Right cardiac atrium (tissue), 5 donors: ENCODE measurements around the gene TOMM5. TPM values are rescaled to one million over a fixed set of nuclear protein-coding genes. Genes with fewer than 3 reads are reported as not detected.

Experiments
- ATAC-seq, 2 donors: fragments of 200-7000 bp; cut with Tn5 transposase; one replicate each; pipeline versions ENCODE4 v1.8.0 to v1.9.1; 2020; ENCODE audit warnings: moderate library complexity in 2 of 2, mild to moderate bottlenecking in 1 of 2
- DNase-seq, 3 donors: peaks; one replicate each; pipeline ENCODE4 v3.0.0-alpha.2; 2020
- H3K27ac ChIP-seq: one replicate; pipeline ENCODE4 v1.5.1; 2013; ENCODE audit warnings: mild to moderate bottlenecking, low read length, control low read depth, moderate library complexity
- H3K27me3 ChIP-seq: one replicate; pipeline ENCODE4 v1.6.1; 2013; ENCODE audit not compliant: control insufficient read depth, insufficient read depth
- H3K4me1 ChIP-seq: one replicate; pipeline ENCODE4 v1.6.1; 2013; ENCODE audit warnings: low read length; ENCODE audit not compliant: control insufficient read depth, insufficient read depth
- H3K4me3 ChIP-seq: one replicate; pipeline ENCODE4 v1.5.1; 2013; ENCODE audit warnings: low read length, control low read depth
- H3K9me3 ChIP-seq: one replicate; pipeline ENCODE4 v1.6.1; 2013; ENCODE audit warnings: low read length; ENCODE audit not compliant: control insufficient read depth
- WGBS: extraction: QIAGEN DNeasy Blood & Tissue Kit; methylation state at CpG from one replicate; pipeline ENCODE4 v1.1.7; 2013; 5-methylcytosine and 5-hydroxymethylcytosine counted together
- intact Hi-C, 4 donors: fragments of 100-400 bp; cut with DNase I; formaldehyde crosslinking; loops; one replicate each; pipeline versions ENCODE4 v1.11.0 to v1.14.0; 2022 to 2023
- long read RNA-seq, 4 donors: library from polyadenylated mRNA; unstranded; transcript quantifications; one replicate each; pipeline ENCODE4 v2.0.0, GENCODE V29; 2020 to 2021
- polyA plus RNA-seq: library from polyadenylated mRNA; stranded (reverse); fragments of 200-250 nt; gene quantifications from one replicate; pipeline ENCODE4 v1.2.3, GENCODE V29; 2013
- total RNA-seq, 4 donors: library from RNA; stranded (reverse); fragmentation: NEBNext Ultra II Directional; extraction: Animal tissue kit (Norgen Biotek cat#: 25700); gene quantifications; one replicate each; pipeline ENCODE4 v1.2.1, GENCODE V29; 2021
- donor health status: healthy with polysubstance abuse.
- donor health status: DM: no; HTN: yes; CAD: no.
- donor health status: DM: no; HTN: no; CAD: no.
- donor health status: DM: no; HTN: yes; CAD: no; lungs with severe emphysema.
- donor health status: DM: yes; HTN: yes; CAD: no.

The TOMM5 gene
- total RNA-seq: 10 to 100 TPM; 53.4 to 61.6 (median 57.6) TPM
- 111 TPM for polyA plus RNA-seq
- long read RNA-seq, donor 1, transcript TOMM5-201 (2 exons, 751 nt): major isoform, 41 of 42 reads
- long read RNA-seq, donor 1, partial matches to known transcripts: 0 of 42 reads
- long read RNA-seq, donor 1, other reads (novel, unspliced or antisense): 0 of 42 reads
- long read RNA-seq, donor 2, transcript TOMM5-201 (2 exons, 751 nt): major isoform, 28 of 29 reads
- long read RNA-seq, donor 2, partial matches to known transcripts: 0 of 29 reads
- long read RNA-seq, donor 2, other reads (novel, unspliced or antisense): 0 of 29 reads
- long read RNA-seq, donor 3, transcript TOMM5-201 (2 exons, 751 nt): major isoform, 23 of 24 reads
- long read RNA-seq, donor 3, partial matches to known transcripts: 0 of 24 reads
- long read RNA-seq, donor 3, other reads (novel, unspliced or antisense): 1 of 24 reads
- long read RNA-seq, donor 4, transcript TOMM5-201 (2 exons, 751 nt): major isoform, 18 of 20 reads
- long read RNA-seq, donor 4, partial matches to known transcripts: 0 of 20 reads
- long read RNA-seq, donor 4, other reads (novel, unspliced or antisense): 0 of 20 reads

DNA sequence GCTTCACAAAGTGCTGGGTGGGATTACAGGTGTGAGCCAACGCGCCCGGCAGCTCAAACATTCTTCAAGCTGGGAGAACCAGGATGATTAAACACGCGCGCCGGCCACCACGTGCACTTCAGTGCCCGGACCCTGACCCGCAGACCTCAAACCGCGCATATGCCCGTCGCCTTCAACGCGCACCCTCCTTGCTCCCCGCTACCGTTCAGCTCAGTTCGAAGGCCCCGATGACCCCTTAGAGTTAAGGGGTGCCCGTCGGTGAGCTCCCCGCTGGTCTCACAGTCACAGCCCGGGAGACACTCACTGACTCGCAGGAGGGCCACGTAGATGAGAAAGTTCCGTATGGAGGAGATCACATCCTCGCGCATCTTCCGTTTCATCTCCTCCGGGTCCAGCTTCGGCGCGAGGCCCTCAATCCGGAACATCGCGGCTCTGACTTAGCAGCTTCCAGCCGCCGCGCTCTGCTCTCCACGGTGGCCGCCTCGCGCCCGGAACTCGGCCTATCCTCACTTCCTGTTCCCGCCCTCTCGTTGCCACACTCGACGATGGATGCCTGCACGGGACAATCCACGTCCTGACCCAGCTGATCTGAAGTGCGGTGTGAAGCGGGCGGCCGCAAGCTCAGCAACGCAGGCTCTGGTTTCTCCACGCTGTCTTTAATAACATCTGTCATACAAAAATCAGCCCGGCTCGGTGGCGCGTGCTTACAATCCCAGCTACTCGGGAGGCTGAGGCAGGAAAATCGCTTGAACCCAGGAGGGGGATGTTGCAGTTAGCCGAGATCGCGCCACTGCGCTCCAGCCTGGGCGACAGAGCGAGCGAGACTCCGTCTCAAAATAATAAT lies at the start of gene TOMM5:
TOMM5 (minus strand) TSS at position 490 of the 844 bp plus-strand sequence; CDS start at position 425, 65 bp downstream.
- Histone ChIP-seq H3K9me3 (no peaks in the 10 kb centered on the region), H3K27ac (peak within 1 kb of the TSS; percentile 69), H3K27me3 (no peaks in the 10 kb centered on the region), H3K4me1 (peaks cover 5% of the 10 kb centered on the region), H3K4me3 (peak within 1 kb of the TSS; percentile 93)
- intact Hi-C loops: loop anchor here in 1 of 4 donors (5.0 kb wide), 1 partner anchor 110 kb away; no protein-coding TSS in a partner anchor
- ATAC-seq (peak; percentile 97 to 99), DNase-seq (peak; percentile 94 to 97 (median 96))
- WGBS: under 1% methylated on average over 72 of the region's 72 CpGs

GRCh38 chr9:37641331-37641730 lies 48.9 kb upstream of the TOMM5 start:
- Histone ChIP-seq H3K4me1 (no peaks in the 10 kb centered on the region), H3K27me3 (no peaks in the 10 kb centered on the region), H3K27ac (no peak overlapping the region), H3K4me3 (no peak overlapping the region), H3K9me3 (no peaks in the 10 kb centered on the region)
- intact Hi-C loops: no loop called here
- ATAC-seq: no peak
- no peak for DNase-seq
- 57% methylated on average over 3 of the region's 3 CpGs for whole genome bisulfite sequencing

- ATAC-seq: no peak
- Histone ChIP-seq H3K4me3 (no peak overlapping the region), H3K4me1 (no peaks in the 10 kb centered on the region), H3K27me3 (no peaks in the 10 kb centered on the region), H3K9me3 (no peaks in the 10 kb centered on the region), H3K27ac (no peak overlapping the region)
- WGBS: 64% methylated on average over 3 of the region's 3 CpGs
- intact Hi-C loops: no loop called here
- no peak for DNase-seq
Observed at GRCh38 chr9:37640246-37640645, 47.8 kb upstream of the TOMM5 start.

GRCh38 chr9:37639841-37640240 lies 47.4 kb upstream of the TOMM5 start:
- 87% methylated on average over 3 of the region's 3 CpGs for WGBS
- ATAC-seq (no peak), DNase-seq (no peak)
- intact Hi-C loops: no loop called here
- Histone ChIP-seq H3K9me3 (no peaks in the 10 kb centered on the region), H3K27me3 (no peaks in the 10 kb centered on the region), H3K4me1 (no peaks in the 10 kb centered on the region), H3K4me3 (no peak overlapping the region), H3K27ac (no peak overlapping the region)

- DNase-seq (no peak), ATAC-seq (no peak)
- Histone ChIP-seq H3K4me3 (no peak overlapping the region), H3K27me3 (no peaks in the 10 kb centered on the region), H3K4me1 (no peaks in the 10 kb centered on the region), H3K27ac (no peak overlapping the region), H3K9me3 (no peaks in the 10 kb centered on the region)
- 64% methylated on average over 4 of the region's 4 CpGs for WGBS
- intact Hi-C loops: no loop called here
Observed at GRCh38 chr9:37639109-37639762, 46.8 kb upstream of the TOMM5 start.

GRCh38 chr9:37636511-37637448 lies 44.4 kb upstream of the TOMM5 start:
- Histone ChIP-seq H3K27me3 (no peaks in the 10 kb centered on the region), H3K27ac (no peak overlapping the region), H3K4me1 (no peaks in the 10 kb centered on the region), H3K4me3 (no peak overlapping the region), H3K9me3 (no peaks in the 10 kb centered on the region)
- intact Hi-C loops: no loop called here
- no peak for DNase-seq
- WGBS: 94% methylated on average over 39 of the region's 39 CpGs
- ATAC-seq: no peak

GRCh38 chr9:37635808-37636207 lies 43.4 kb upstream of the TOMM5 start:
- intact Hi-C loops: no loop called here
- no peak for ATAC-seq
- no peaks in the 10 kb centered on the region for H3K27me3 ChIP-seq

GRCh38 chr9:37632479-37632878 lies 40.1 kb upstream of the TOMM5 start:
- Histone ChIP-seq H3K4me1 (no peaks in the 10 kb centered on the region), H3K4me3 (no peak overlapping the region), H3K27ac (no peak overlapping the region), H3K27me3 (no peaks in the 10 kb centered on the region), H3K9me3 (no peaks in the 10 kb centered on the region)
- 81% methylated on average over 4 of the region's 4 CpGs for whole genome bisulfite sequencing
- intact Hi-C loops: no loop called here
- ATAC-seq (no peak), DNase-seq (no peak)

More at GRCh38 chr9:37635808-37636207, 43.4 kb upstream of the TOMM5 start:
- H3K9me3 ChIP-seq: no peaks in the 10 kb centered on the region
- 88% methylated on average over 16 of the region's 16 CpGs for WGBS
- no peak for DNase-seq
- no peaks in the 10 kb centered on the region for H3K4me1 ChIP-seq
- H3K27ac ChIP-seq: no peak overlapping the region
- no peak overlapping the region for H3K4me3 ChIP-seq

- no peaks in the 10 kb centered on the region for H3K27me3 ChIP-seq
- no peak overlapping the region for H3K27ac ChIP-seq
- intact Hi-C loops: no loop called here
- H3K9me3 ChIP-seq: no peaks in the 10 kb centered on the region
- WGBS: 51% methylated on average over 5 of the region's 5 CpGs
- ATAC-seq (no peak), DNase-seq (no peak)
- no peak overlapping the region for H3K4me3 ChIP-seq
- no peaks in the 10 kb centered on the region for H3K4me1 ChIP-seq
Observed at GRCh38 chr9:37626708-37627292, 34.4 kb upstream of the TOMM5 start.

GRCh38 chr9:37625758-37626147 lies 33.4 kb upstream of the TOMM5 start:
- 83% methylated on average over 12 of the region's 12 CpGs for WGBS
- no peaks in the 10 kb centered on the region for H3K4me1 ChIP-seq
- no peak for DNase-seq
- no peak overlapping the region for H3K27ac ChIP-seq
- no peak overlapping the region for H3K4me3 ChIP-seq
- intact Hi-C loops: no loop called here
- no peak for ATAC-seq
- H3K27me3 ChIP-seq: no peaks in the 10 kb centered on the region
- no peaks in the 10 kb centered on the region for H3K9me3 ChIP-seq
